ENCODE data around the gene MOV10.

MOV10 gene

DNA sequence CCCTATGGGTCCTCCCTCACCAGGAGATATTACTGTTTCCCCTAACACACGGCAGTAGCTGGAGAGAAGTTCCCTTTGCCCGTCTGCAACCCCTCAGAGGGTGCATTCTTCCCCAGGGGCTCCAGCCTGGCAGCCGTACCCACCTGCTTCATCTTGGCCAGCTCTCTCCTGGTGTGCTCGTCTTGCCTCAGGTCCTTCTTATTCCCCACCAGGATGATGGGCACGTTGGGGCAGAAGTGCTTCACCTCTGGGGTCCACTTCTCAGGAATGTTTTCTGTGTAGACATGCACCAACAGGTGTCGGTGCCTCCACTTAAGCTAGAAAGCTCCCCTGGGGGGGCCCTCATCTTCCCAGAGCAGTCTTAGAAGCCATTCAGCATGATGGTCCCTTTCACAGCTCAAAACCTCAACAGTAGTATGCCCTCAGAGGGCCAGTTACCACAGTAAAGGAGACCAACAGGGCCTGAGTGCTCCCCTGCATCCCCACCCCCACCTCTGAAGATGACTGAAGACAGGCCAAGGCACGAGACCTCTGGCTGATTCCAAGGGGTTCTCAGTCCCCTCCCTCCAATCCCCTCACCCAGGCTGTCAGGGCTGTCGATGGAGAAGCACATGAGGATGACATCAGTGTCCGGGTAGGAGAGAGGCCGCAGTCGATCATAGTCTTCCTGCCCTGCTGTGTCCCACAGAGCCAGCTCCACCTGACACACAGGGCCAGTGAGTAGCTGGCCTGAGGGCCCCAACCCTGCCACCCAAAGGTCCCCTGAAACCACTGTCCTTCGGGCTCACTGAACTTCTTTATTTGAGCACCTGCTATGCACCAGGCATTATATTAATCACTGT, 28.2 kb downstream of the MOV10 start:
- TF ChIP-seq, protein P1, sequence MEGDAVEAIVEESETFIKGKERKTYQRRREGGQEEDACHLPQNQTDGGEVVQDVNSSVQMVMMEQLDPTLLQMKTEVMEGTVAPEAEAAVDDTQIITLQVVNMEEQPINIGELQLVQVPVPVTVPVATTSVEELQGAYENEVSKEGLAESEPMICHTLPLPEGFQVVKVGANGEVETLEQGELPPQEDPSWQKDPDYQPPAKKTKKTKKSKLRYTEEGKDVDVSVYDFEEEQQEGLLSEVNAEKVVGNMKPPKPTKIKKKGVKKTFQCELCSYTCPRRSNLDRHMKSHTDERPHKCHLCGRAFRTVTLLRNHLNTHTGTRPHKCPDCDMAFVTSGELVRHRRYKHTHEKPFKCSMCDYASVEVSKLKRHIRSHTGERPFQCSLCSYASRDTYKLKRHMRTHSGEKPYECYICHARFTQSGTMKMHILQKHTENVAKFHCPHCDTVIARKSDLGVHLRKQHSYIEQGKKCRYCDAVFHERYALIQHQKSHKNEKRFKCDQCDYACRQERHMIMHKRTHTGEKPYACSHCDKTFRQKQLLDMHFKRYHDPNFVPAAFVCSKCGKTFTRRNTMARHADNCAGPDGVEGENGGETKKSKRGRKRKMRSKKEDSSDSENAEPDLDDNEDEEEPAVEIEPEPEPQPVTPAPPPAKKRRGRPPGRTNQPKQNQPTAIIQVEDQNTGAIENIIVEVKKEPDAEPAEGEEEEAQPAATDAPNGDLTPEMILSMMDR (IDR thresholded peaks at IDR 0.05) = no peak
- no peak overlapping the region for H3K4me3 ChIP-seq
- H3K4me1 ChIP-seq = peaks cover 16 to 75% (median 62%) of the 10 kb centered on the region in 4 donors
- H3K27ac ChIP-seq = peak overlapping the region; percentile 88 to 99
- intact Hi-C loops (cut with DNase I; ENCODE audit: low total_unique reads) = no loop called here
- DNase-seq = peak in 1 of 2 donors; percentile 10
- peaks cover 10 to 54% (median 50%) of the 10 kb centered on the region in 3 donors for H3K36me3 ChIP-seq
- no peaks in the 10 kb centered on the region for H3K9me3 ChIP-seq
- H3K27me3 ChIP-seq = no peaks in the 10 kb centered on the region

DNA sequence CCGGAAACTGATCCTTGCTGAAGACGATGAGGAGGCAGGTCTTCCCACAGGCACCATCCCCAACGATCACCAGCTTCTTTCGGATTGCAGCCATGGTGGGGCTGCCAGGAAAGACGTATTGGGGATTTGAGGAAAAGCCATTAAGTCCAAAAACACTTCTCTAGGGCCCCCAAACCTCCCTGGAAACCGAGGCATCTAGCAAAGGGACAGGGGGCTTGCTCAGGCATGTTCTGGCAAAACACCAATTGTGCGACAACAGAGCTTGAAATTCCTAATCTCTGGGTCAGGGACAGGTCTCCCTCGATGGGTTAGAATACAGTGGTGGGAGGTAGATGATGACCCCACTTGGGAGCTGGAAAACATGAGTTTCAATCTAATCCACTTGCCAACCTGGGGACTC, 29.2 kb downstream of the MOV10 start:
- peak overlapping the region; percentile 96 to 99 for H3K27ac ChIP-seq
- intact Hi-C loops (cut with DNase I; ENCODE audit: low total_unique reads) = no loop called here
- peaks cover 16 to 78% (median 65%) of the 10 kb centered on the region in 4 donors for H3K4me1 ChIP-seq
- no peaks in the 10 kb centered on the region for H3K9me3 ChIP-seq
- no peak for DNase-seq
- H3K36me3 ChIP-seq = peaks cover 10 to 43% (median 40%) of the 10 kb centered on the region in 3 donors
- H3K27me3 ChIP-seq = no peaks in the 10 kb centered on the region
- H3K4me3 ChIP-seq = no peak overlapping the region
- TF ChIP-seq, protein P1 (IDR thresholded peaks at IDR 0.05) = no peak

DNA sequence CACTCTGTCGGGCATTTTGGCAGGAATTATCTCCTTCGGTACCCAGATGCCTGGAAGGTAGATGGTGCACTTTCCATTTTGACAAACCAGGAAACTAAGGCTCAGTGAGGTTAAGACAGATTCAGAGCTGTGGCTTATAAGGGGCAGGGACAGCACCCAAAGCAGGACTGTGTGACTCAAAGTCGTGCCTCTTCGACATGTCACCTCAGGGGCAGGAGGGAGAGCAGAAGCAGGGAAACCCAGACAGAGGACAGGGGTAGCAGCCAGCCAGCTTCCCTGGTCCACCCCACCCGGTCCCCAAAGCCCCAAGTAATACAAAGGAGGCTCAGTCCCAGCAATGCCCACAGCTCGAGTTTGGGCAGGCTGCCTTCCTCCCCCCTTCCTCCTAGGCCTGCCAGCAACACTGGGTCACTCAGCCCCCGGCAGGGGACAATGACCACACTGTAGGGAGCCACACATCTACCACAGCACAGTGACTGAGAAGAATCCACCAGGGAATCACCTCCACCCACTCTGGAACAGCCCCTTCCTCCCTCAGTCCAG, 30.0 kb downstream of the MOV10 start:
- Histone ChIP-seq H3K36me3 (peaks cover 10 to 38% (median 34%) of the 10 kb centered on the region in 3 donors), H3K27ac (peak overlapping the region; percentile 96 to 99), H3K27me3 (no peaks in the 10 kb centered on the region), H3K9me3 (no peaks in the 10 kb centered on the region), H3K4me1 (peaks cover 16 to 73% (median 61%) of the 10 kb centered on the region in 4 donors), H3K4me3 (peak overlapping the region; percentile 78 to 96)
- no peak for DNase-seq
- intact Hi-C loops (cut with DNase I; ENCODE audit: low total_unique reads) = no loop called here
- TF ChIP-seq, protein P1 (IDR thresholded peaks at IDR 0.05) = no peak

DNA sequence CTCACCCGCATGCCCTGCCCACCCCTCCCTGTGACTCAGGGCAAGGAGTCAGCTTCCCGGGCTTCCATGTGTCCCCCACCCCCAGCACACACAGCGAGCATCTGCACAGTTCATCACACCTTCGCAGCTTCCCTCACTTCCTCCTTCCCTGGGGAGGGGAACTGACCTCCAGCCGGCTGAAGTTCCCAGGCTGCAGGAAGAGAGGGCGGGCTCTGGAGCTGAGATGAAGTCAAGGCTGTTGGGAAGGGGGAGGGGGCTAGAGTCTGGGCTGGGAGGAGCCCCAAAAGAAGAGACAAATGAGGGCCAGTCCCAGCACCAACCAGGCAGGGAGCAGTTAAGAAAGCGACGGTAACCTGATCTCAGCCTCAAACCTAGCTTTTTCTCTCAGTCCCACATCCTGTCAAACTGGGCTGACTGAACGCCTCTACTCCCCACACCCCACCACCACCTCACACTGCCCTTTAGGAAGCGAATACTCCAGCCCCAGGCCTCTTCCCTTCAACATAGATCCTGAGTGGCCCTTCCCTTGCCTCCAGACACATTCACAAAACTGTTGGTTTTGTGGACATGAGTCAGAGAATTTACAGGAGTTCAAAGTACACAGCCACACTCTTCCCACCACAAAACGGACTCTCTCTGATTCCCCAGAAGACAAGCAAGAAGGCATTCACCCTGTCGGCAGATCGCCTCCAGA, 30.6 kb downstream of the MOV10 start:
- no peaks in the 10 kb centered on the region for H3K9me3 ChIP-seq
- peak; percentile 93 to 96 for DNase-seq
- intact Hi-C loops (cut with DNase I; ENCODE audit: low total_unique reads) = loop anchor here (5.0 kb wide), 1 partner anchor 313 kb away; no protein-coding TSS in a partner anchor

More for the DNA sequence above, 30.6 kb downstream of the MOV10 start:
- Histone ChIP-seq H3K36me3 (peaks cover 10 to 32% (median 28%) of the 10 kb centered on the region in 3 donors), H3K27me3 (no peaks in the 10 kb centered on the region), H3K27ac (peak overlapping the region; percentile 96 to 99), H3K4me3 (peak overlapping the region; percentile 78 to 96), H3K4me1 (peaks cover 11 to 67% (median 56%) of the 10 kb centered on the region in 4 donors)
- TF ChIP-seq, protein P1 (IDR thresholded peaks at IDR 0.05) = no peak
